Airway epithelial cell (primary cell): ENCODE measurements around the gene RAB43. TPM values are rescaled to one million over a fixed set of nuclear protein-coding genes. Genes with fewer than 3 reads are reported as not detected.

Source experiments
- total RNA-seq: library from RNA; depleted of rRNA; stranded (reverse); fragments of >200 nt; gene quantifications from 2 replicates; pipeline ENCODE4 v1.2.3, GENCODE V29; 2015

The RAB43 gene
- total RNA-seq, result 10.5 and 15.4 TPM in 2 replicates

GRCh38 chr3:129121792-129122411 lies at the start of gene RAB43:
RAB43 (minus strand) TSS chr3:129121804; CDS start chr3:129121489, 315 bp downstream.

GRCh38 chr3:129160891-129161859 lies 39.6 kb upstream of the RAB43 start, which contains the start of gene ISY1:
ISY1 (minus strand) TSS chr3:129161063; CDS start chr3:129160975, 88 bp downstream.

GRCh38 chr3:129060276-129061022 lies 61.2 kb downstream of the RAB43 start, which contains the start of gene GP9:
GP9 (plus strand) TSS chr3:129060779; CDS start chr3:129061740, 961 bp downstream.

Other genes starting within 250 kb of the RAB43 start
- gene ACAD9, start 242.2 kb downstream of the RAB43 start, total RNA-seq, result 27.6 and 37.7 TPM in 2 replicates
- gene CFAP92, start 127.7 kb downstream of the RAB43 start, total RNA-seq, result 0.19 and 0.63 TPM in 2 replicates
- not detected in 2 replicates for gene EFCC1, start 120.5 kb downstream of the RAB43 start, total RNA-seq
- gene GP9, start 61.0 kb downstream of the RAB43 start, total RNA-seq, result not detected in 2 replicates
- 18.0 and 20.2 TPM in 2 replicates for gene ISY1, start 39.3 kb upstream of the RAB43 start, total RNA-seq
- gene CNBP, start 62.1 kb upstream of the RAB43 start, total RNA-seq, result 313 and 341 TPM in 2 replicates
- 117 and 128 TPM in 2 replicates for gene COPG1, start 127.8 kb upstream of the RAB43 start, total RNA-seq
- gene HMCES, start 157.1 kb upstream of the RAB43 start, total RNA-seq, result 46.8 and 48.3 TPM in 2 replicates